ENCODE results near the gene GTF2H1. TPM values are rescaled to one million over a fixed set of nuclear protein-coding genes. Genes with fewer than 3 reads are reported as not detected.
"Not testable (repeated sequence)": the region's sequence is repeated elsewhere in the genome, so short reads cannot be mapped to it uniquely, and the experiment has no call there.

Gene GTF2H1
- total RNA-seq, 1 experiment from 2014 or later, result 53.7 TPM

DNA sequence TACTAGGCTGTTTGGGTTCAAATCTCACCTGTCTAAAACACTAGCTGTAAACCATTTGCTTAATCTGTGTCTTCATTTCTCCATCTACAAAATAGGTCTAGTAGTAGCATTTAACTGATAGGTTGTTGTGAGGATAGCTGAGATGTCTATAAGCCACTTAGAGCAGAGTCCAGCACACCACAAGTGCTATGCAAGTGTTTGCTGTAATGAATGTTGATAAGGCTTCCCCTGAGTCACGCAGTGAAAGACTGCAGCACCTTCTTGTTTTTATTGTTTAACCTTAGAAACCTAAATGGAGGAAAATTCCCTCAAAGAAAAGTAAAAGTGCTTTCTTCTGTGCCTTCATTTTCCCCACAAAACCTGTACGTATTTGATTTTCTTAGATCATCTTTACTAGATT is 48.9 kb downstream of the GTF2H1 start:
- no peak for DNase-seq (ENCODE audit: extremely low read depth, low read depth)

DNA sequence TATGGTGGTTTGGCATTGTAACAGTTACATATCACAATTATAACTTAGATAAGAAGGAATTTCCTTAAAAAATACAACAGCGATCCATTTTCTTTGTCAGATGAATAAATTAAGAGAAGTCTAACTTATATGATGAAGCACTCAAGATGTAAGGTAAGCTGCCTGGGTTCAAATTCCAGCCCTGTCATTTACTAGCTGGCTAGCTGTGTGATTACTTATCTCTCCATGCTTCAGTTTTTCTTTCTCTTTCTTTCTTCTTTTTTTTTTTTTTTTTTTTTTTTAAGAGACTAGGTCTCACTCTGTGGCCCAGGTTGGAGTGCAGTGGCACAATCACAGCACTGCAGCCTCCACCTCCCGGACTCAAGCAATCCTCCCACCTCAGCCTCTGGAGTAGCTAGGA is 49.8 kb downstream of the GTF2H1 start:
- DNase-seq (ENCODE audit: extremely low read depth, low read depth), result no peak

DNA sequence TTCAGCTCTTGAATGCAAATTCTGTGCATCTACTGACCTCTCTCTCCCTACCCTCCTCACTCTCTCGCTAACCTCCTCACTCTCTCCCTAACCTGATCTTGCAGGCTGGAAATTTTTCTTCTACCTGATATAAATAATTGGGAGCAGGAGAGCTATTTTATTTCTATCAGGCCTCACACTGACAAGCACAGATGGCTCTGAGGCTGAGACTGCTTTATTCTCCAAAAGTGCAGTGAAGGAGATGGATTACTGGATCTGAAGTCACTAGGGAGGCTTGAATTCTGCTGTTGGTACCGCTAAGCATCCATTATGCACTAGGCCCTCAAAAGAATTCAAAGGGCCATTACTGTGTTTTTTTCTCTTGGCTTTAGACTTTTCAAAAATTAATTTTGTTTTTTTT is 52.6 kb downstream of the GTF2H1 start:
- no peak for DNase-seq (ENCODE audit: extremely low read depth, low read depth)

- no peak for DNase-seq (ENCODE audit: extremely low read depth, low read depth)
Observed at GRCh38 chr11:18375941-18376340, 53.6 kb downstream of the GTF2H1 start.

GRCh38 chr11:18379201-18379600 is 56.8 kb downstream of the GTF2H1 start:
- no peak for DNase-seq (ENCODE audit: extremely low read depth, low read depth)

DNA sequence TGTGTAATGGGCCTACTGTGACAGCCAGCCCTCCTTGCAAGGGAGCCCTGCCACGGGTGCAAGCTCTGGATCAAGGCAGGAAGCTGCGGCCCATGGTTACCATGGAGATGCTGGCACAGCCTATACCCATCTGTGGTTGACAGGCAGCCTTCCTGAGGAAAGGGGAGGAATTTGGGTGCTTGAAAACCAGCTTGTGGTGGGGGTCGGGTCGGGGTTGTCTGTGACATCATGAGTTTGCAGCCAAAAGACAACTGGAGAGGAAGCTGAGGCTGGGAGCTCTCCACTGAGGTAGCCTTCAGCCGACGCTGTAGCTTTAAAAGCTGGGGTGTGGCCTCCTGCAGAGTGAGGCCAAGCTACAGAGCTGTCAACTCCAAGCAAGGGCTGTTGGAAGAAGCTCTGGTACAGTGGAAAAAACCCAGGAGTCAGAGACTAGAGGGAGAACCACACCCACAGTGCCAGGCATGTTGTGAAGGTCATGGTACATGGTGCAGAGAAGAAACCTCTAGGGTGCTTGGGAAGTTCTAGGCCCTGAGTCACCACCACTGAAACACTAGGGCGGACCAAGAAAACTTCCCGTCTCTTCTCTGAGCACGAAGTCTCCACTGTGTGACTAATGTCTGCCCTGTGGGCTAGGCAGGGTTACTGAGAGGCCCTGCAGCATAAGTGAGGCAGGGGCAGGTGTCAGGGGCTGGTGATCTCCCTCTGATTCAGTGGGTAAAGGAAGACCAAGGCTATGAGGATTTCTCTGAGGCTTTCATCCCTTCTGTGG is 61.2 kb downstream of the GTF2H1 start:
- peak; percentile 86 for DNase-seq (ENCODE audit: extremely low read depth, low read depth)

DNA sequence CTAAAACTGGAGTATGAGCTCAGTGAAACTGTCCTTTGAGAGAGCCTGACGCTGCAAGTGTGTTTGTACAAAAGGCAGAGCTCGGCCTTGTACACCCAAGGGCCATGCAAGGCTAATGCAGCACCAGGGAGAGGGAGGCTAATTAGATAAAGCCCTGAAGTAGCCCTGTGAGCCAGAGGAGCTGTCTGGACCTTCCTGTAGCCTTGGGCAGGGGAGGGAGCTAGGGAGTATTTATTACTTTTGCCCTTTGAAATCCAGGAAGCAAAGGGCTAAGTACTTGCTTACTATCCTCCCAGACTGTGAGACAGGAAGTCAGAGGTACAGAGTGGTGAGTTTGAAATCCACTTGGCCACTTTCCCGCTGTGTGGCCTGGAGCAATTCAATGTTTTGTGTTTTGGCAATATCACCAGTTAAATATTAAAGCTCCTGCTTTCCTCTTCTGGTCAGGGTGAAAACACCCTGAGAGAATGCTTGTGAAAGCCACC is 61.8 kb downstream of the GTF2H1 start:
- DNase-seq (ENCODE audit: extremely low read depth, low read depth), result peak; percentile 54

DNA sequence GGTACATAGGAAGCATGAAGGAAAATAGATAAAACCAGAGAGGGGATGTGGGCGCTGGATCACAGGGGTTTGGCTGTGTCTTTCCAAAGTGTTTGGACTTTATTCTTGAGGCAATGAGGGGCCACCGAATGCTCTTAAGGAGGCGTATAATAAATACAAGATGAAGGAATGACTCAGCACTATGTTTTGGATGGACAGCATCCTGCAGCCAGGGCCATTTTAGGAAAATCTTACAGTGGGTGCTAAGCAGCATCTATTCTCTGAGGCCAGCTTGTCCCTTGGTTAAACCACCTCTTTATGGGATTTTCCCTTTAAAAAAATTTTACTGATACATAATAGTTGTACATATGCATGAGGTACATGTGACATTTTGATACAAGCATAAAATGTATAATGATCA is 67.7 kb downstream of the GTF2H1 start:
- no peak for DNase-seq (ENCODE audit: extremely low read depth, low read depth)

DNA sequence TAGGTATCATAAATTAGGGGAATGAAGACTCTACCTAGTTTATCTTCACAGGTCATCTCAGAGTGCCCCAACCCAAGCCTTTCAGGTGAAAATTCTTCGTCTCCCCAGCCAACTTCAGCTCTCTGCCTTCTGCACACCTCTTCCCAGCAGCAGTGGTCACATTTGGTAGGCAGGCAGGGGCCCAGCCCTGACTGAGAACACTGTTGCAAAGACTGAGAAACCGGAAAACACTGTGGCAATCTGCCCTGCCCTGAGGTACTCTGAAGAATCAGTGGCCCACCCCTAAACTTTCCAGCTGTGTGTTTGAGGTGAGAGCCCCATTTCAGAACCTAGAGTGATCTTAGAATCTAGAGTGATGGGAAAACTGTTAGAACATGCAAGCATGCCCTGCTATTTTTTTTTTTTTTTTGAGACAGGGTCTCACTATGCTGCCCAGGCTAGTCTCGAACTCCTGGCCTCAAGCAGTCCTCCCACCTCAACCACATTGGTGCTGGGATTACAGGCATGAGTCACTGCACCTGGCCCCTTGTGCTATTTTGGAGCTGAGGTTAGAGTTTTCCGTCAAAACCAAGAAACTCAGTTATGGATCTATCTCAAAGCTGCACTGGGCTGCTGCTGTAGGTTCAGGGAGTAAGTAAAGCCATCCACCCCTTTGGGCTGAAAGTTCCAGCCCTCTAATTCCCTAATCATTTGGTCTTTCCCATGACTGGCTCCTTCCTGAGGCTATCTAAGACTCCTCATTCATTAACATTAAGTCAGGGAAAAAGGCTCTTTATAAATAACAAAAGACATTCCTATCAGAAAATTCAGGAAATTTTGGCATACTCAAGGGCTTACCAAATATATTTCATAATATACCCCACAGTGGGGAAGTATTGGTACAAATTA is 70.3 kb downstream of the GTF2H1 start:
- no peak for DNase-seq (ENCODE audit: extremely low read depth, low read depth)

- DNase-seq (ENCODE audit: extremely low read depth, low read depth), result no peak
Observed at GRCh38 chr11:18393581-18394274, 71.4 kb downstream of the GTF2H1 start.

GRCh38 chr11:18394275-18394927 is 72.0 kb downstream of the GTF2H1 start, which contains the start of gene LDHA:
LDHA (plus strand) TSS chr11:18394563; CDS start chr11:18396843, 2,280 bp downstream.
- DNase-seq (ENCODE audit: extremely low read depth, low read depth), result peak; percentile 91

GRCh38 chr11:18394928-18395734 is 72.8 kb downstream of the GTF2H1 start:
- no peak for DNase-seq (ENCODE audit: extremely low read depth, low read depth)

GRCh38 chr11:18395735-18396504 is 73.6 kb downstream of the GTF2H1 start:
- DNase-seq (ENCODE audit: extremely low read depth, low read depth), result peak; percentile 97

DNA sequence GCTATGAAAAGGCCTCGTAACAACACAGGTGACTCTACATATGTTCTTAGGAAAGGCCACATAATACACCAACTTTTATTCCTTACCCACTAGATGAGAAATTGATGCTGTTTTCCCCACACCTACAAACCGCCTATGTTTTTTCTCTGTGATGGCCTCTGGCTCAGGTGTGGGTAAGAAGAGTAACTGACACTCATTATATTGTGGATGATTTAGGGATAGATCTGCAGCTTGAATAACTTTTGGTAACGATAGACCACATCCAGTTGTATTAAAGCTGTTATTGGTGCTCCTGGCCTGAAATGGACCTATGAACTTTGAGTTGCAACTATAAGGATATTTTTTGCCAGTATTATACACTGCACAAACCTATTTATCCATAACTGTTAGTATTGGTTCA is 75.6 kb downstream of the GTF2H1 start:
- DNase-seq (ENCODE audit: extremely low read depth, low read depth), result no peak

GRCh38 chr11:18401077-18401476 is 78.7 kb downstream of the GTF2H1 start:
- DNase-seq (ENCODE audit: extremely low read depth, low read depth), result not testable (repeated sequence)

- DNase-seq (ENCODE audit: extremely low read depth, low read depth), result no peak
Observed at GRCh38 chr11:18404062-18404461, 81.7 kb downstream of the GTF2H1 start.

DNA sequence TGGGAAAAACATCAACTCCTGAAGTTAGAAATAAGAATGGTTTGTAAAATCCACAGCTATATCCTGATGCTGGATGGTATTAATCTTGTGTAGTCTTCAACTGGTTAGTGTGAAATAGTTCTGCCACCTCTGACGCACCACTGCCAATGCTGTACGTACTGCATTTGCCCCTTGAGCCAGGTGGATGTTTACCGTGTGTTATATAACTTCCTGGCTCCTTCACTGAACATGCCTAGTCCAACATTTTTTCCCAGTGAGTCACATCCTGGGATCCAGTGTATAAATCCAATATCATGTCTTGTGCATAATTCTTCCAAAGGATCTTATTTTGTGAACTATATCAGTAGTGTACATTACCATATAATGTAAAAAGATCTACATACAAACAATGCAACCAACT is 85.0 kb downstream of the GTF2H1 start:
- DNase-seq (ENCODE audit: extremely low read depth, low read depth), result peak; percentile 81

GRCh38 chr11:18408558-18409291 is 86.4 kb downstream of the GTF2H1 start:
- DNase-seq (ENCODE audit: extremely low read depth, low read depth), result no peak

Measured in NCI-H460 (cell line).